ENCODE results near the gene TMEM145. TPM values are rescaled to one million over a fixed set of nuclear protein-coding genes. Genes with fewer than 3 reads are reported as not detected.

TMEM145 gene
- total and polyA plus RNA-seq, 12 donors, result 0.15 to 1.0 (median 0.49) TPM; not detected in 5

- no peak for ATAC-seq
- Histone ChIP-seq H3K4me1 (peaks cover 0 to 17% (median 8%) of the 10 kb centered on the region in 9 donors), H3K27me3 (no peaks in the 10 kb centered on the region), H3K27ac (no peak overlapping the region), H3K36me3 (peaks cover 0 to 80% (median 32%) of the 10 kb centered on the region in 9 donors), H3K9me3 (peaks cover 0 to 16% (median 4%) of the 10 kb centered on the region in 11 donors), H3K4me3 (no peak overlapping the region)
- no peak for TF ChIP-seq CTCF (IDR thresholded peaks at IDR 0.05)
- WGBS, 2 donors, result 87 to 89% methylated on average over 16 of the region's 16 CpGs
- no peak for DNase-seq
- intact Hi-C loops (cut with DNase I), result no loop called here
These were observed 47.9 kb downstream of the TMEM145 start for GRCh38 chr19:42360787-42361544.

- TF ChIP-seq CTCF (IDR thresholded peaks at IDR 0.05), result no peak
- Histone ChIP-seq H3K36me3 (peaks cover 0 to 79% (median 26%) of the 10 kb centered on the region in 9 donors), H3K4me3 (no peak overlapping the region), H3K9me3 (peaks cover 0 to 16% (median 4%) of the 10 kb centered on the region in 11 donors), H3K4me1 (peaks cover 0 to 22% (median 13%) of the 10 kb centered on the region in 9 donors), H3K27ac (no peak overlapping the region), H3K27me3 (no peaks in the 10 kb centered on the region)
- no peak for DNase-seq
- no peak for ATAC-seq
- intact Hi-C loops (cut with DNase I), result no loop called here
- WGBS, 2 donors, result 92 to 96% methylated on average over 7 of the region's 7 CpGs
These were observed 48.4 kb downstream of the TMEM145 start for GRCh38 chr19:42361545-42361910.

GRCh38 chr19:42362342-42362741 lies 49.2 kb downstream of the TMEM145 start:
- H3K4me1 ChIP-seq, result peaks cover 0 to 31% (median 13%) of the 10 kb centered on the region in 9 donors
- intact Hi-C loops (cut with DNase I), result no loop called here
- WGBS, 2 donors, result 95 to 97% methylated on average over 14 of the region's 14 CpGs
- no peak for TF ChIP-seq CTCF (IDR thresholded peaks at IDR 0.05)
- ATAC-seq, result no peak
- H3K4me3 ChIP-seq, result no peak overlapping the region
- no peak for DNase-seq
- H3K27ac ChIP-seq, result no peak overlapping the region
- peaks cover 0 to 71% (median 18%) of the 10 kb centered on the region in 9 donors for H3K36me3 ChIP-seq
- H3K27me3 ChIP-seq, result no peaks in the 10 kb centered on the region
- H3K9me3 ChIP-seq, result peaks cover 0 to 16% (median 4%) of the 10 kb centered on the region in 11 donors

GRCh38 chr19:42362891-42363440 lies 49.9 kb downstream of the TMEM145 start:
- ATAC-seq (no peak), DNase-seq (no peak)
- Histone ChIP-seq H3K9me3 (peaks cover 0 to 16% (median 4%) of the 10 kb centered on the region in 11 donors), H3K36me3 (peaks cover 0 to 65% (median 18%) of the 10 kb centered on the region in 9 donors), H3K27me3 (no peaks in the 10 kb centered on the region), H3K4me1 (peaks cover 0 to 35% (median 13%) of the 10 kb centered on the region in 9 donors), H3K4me3 (no peak overlapping the region), H3K27ac (no peak overlapping the region)
- intact Hi-C loops (cut with DNase I), result no loop called here
- 91 to 94% methylated on average over 12 to 13 of the region's 13 CpGs for WGBS, 2 donors
- TF ChIP-seq CTCF (IDR thresholded peaks at IDR 0.05), result no peak
